ENCODE data around the gene RHOT2. TPM values are rescaled to one million over a fixed set of nuclear protein-coding genes. Genes with fewer than 3 reads are reported as not detected.

The RHOT2 gene
- total RNA-seq, 4 donors from 2014 or later: 49.7 to 81.8 (median 57.6) TPM

- peaks cover 7 to 14% of the 10 kb centered on the region in 2 donors for H3K36me3 ChIP-seq
- no peaks in the 10 kb centered on the region for H3K9me3 ChIP-seq
- no peak for DNase-seq
- WGBS, 2 donors: 92 to 100% methylated on average over 1 to 6 of the region's 11 CpGs
- no peak overlapping the region for H3K4me3 ChIP-seq (replicated peaks in 1 of 3)
- H3K27me3 ChIP-seq: no peaks in the 10 kb centered on the region
- no peak overlapping the region for H3K27ac ChIP-seq
- H3K4me1 ChIP-seq: peaks cover 7 to 14% of the 10 kb centered on the region in 2 donors
- TF ChIP-seq CTCF (IDR thresholded peaks at IDR 0.05) (no peak), POLR2A (IDR thresholded peaks at IDR 0.05) (no peak)
- intact Hi-C loops (cut with DNase I): loop anchor here (5.0 kb wide), 1 partner anchor 38 kb away; the partner anchor contains the start of gene RAB40C
Measured at GRCh38 chr16:629833-630248, 38.1 kb upstream of the RHOT2 start.

GRCh38 chr16:630249-630814, 37.6 kb upstream of the RHOT2 start:
- WGBS, 2 donors: 45 to 65% methylated on average over 9 to 10 of the region's 29 CpGs
- intact Hi-C loops (cut with DNase I): loop anchor here (5.0 kb wide), 1 partner anchor 38 kb away; the partner anchor contains the start of gene RAB40C
- DNase-seq: no peak
- Histone ChIP-seq H3K4me1 (peaks cover 7 to 19% of the 10 kb centered on the region in 2 donors), H3K27me3 (no peaks in the 10 kb centered on the region), H3K4me3 (replicated peaks in 1 of 3) (no peak overlapping the region), H3K27ac (no peak overlapping the region), H3K36me3 (peaks cover 7 to 14% of the 10 kb centered on the region in 2 donors), H3K9me3 (no peaks in the 10 kb centered on the region)
- no peak for TF ChIP-seq CTCF (IDR thresholded peaks at IDR 0.05)

- WGBS, 2 donors: no CpG with 5 or more reads among the region's 23 CpGs
- TF ChIP-seq POLR2A (IDR thresholded peaks at IDR 0.05): no peak
- no peaks in the 10 kb centered on the region for H3K27me3 ChIP-seq
- intact Hi-C loops (cut with DNase I): loop anchor here (5.0 kb wide), 1 partner anchor 39 kb away; the partner anchor contains the start of gene RAB40C
- peaks cover 11 to 24% of the 10 kb centered on the region in 2 donors for H3K4me1 ChIP-seq
- H3K4me3 ChIP-seq (replicated peaks in 1 of 3): no peak within 1 kb of the TSS
- DNase-seq: peak; percentile 56 to 65
- no peak within 1 kb of the TSS for H3K27ac ChIP-seq
- H3K9me3 ChIP-seq: no peaks in the 10 kb centered on the region
- H3K36me3 ChIP-seq: peaks cover 7 to 11% of the 10 kb centered on the region in 2 donors
Measured at GRCh38 chr16:630815-631405, 37.0 kb upstream of the RHOT2 start, which contains the start of gene WFIKKN1. Gene WFIKKN1, plus strand, starts transcription at chr16:630985. Its CDS starts 269 bp downstream, at chr16:631254.

GRCh38 chr16:631808-632358, 36.0 kb upstream of the RHOT2 start:
- Histone ChIP-seq H3K4me3 (replicated peaks in 1 of 3) (no peak overlapping the region), H3K9me3 (no peaks in the 10 kb centered on the region), H3K27me3 (no peaks in the 10 kb centered on the region), H3K4me1 (peaks cover 11 to 24% of the 10 kb centered on the region in 2 donors), H3K27ac (no peak overlapping the region), H3K36me3 (peaks cover 7 to 8% of the 10 kb centered on the region in 2 donors)
- intact Hi-C loops (cut with DNase I): loop anchor here (5.0 kb wide), 1 partner anchor 40 kb away; the partner anchor contains the start of gene RAB40C
- no peak for DNase-seq
- 59% methylated on average over 9 of the region's 9 CpGs for WGBS, 2 donors
- TF ChIP-seq CTCF (IDR thresholded peaks at IDR 0.05): no peak
- no peak for TF ChIP-seq POLR2A (IDR thresholded peaks at IDR 0.05)

GRCh38 chr16:632486-633335, 35.2 kb upstream of the RHOT2 start:
- 96 to 100% methylated on average over 12 to 30 of the region's 67 CpGs for WGBS, 2 donors
- DNase-seq: no peak
- H3K4me1 ChIP-seq: peaks cover 16 to 29% of the 10 kb centered on the region in 2 donors

More at GRCh38 chr16:632486-633335, 35.2 kb upstream of the RHOT2 start:
- TF ChIP-seq POLR2A (IDR thresholded peaks at IDR 0.05) (no peak), CTCF (IDR thresholded peaks at IDR 0.05) (no peak)
- Histone ChIP-seq H3K4me3 (replicated peaks in 1 of 3) (no peak overlapping the region), H3K27me3 (no peaks in the 10 kb centered on the region), H3K27ac (no peak overlapping the region), H3K9me3 (no peaks in the 10 kb centered on the region), H3K36me3 (peaks cover 0 to 8% of the 10 kb centered on the region in 2 donors)
- intact Hi-C loops (cut with DNase I): loop anchor here (5.0 kb wide), 1 partner anchor 40 kb away; the partner anchor contains the start of gene RAB40C
